Measurements from ENCODE around the gene SNTG2. TPM values are rescaled to one million over a fixed set of nuclear protein-coding genes. Genes with fewer than 3 reads are reported as not detected.

The SNTG2 gene
- total and polyA plus RNA-seq, 4 donors = 4.5 to 7.0 TPM; not detected in 2

GRCh38 chr2:1186421-1186820, 235.8 kb downstream of the SNTG2 start:
- no peaks in the 10 kb centered on the region for H3K36me3 ChIP-seq (ENCODE audit: control insufficient read depth in 1 of 2, insufficient read depth in 2 of 2, low read length in 1 of 2)
- intact Hi-C loops (cut with DNase I) = no loop called here
- DNase-seq (no peak), ATAC-seq (ENCODE audit: low FRiP score) (no peak)
- 56 to 60% methylated on average over 2 of the region's 2 CpGs for WGBS, 2 donors
- H3K4me1 ChIP-seq (ENCODE audit: control insufficient read depth in 1 of 2, insufficient read depth in 2 of 2, low read length in 2 of 2) = no peaks in the 10 kb centered on the region
- no peak overlapping the region for H3K4me3 ChIP-seq (ENCODE audit: low read length in 2 of 2)
- H3K27me3 ChIP-seq (ENCODE audit: control insufficient read depth in 1 of 2, insufficient read depth in 2 of 2, low read length in 1 of 2) = no peaks in the 10 kb centered on the region
- no peak overlapping the region for H3K27ac ChIP-seq (ENCODE audit: low read depth in 1 of 2, low read length in 2 of 2)
- H3K9me3 ChIP-seq (ENCODE audit: control insufficient read depth, low read length) = peaks cover 1% of the 10 kb centered on the region

GRCh38 chr2:1187189-1187588, 236.5 kb downstream of the SNTG2 start:
- Histone ChIP-seq H3K9me3 (ENCODE audit: control insufficient read depth, low read length) (peaks cover 1% of the 10 kb centered on the region), H3K27ac (ENCODE audit: low read depth in 1 of 2, low read length in 2 of 2) (no peak overlapping the region), H3K36me3 (ENCODE audit: control insufficient read depth in 1 of 2, insufficient read depth in 2 of 2, low read length in 1 of 2) (no peaks in the 10 kb centered on the region), H3K27me3 (ENCODE audit: control insufficient read depth in 1 of 2, insufficient read depth in 2 of 2, low read length in 1 of 2) (no peaks in the 10 kb centered on the region), H3K4me1 (ENCODE audit: control insufficient read depth in 1 of 2, insufficient read depth in 2 of 2, low read length in 2 of 2) (no peaks in the 10 kb centered on the region), H3K4me3 (ENCODE audit: low read length in 2 of 2) (no peak overlapping the region)
- intact Hi-C loops (cut with DNase I) = no loop called here
- 71 to 75% methylated on average over 3 of the region's 3 CpGs for WGBS, 2 donors
- ATAC-seq (ENCODE audit: low FRiP score) (no peak), DNase-seq (no peak)

- DNase-seq (no peak), ATAC-seq (ENCODE audit: low FRiP score) (no peak)
- Histone ChIP-seq H3K27ac (ENCODE audit: low read depth in 1 of 2, low read length in 2 of 2) (no peak overlapping the region), H3K9me3 (ENCODE audit: control insufficient read depth, low read length) (no peaks in the 10 kb centered on the region), H3K36me3 (ENCODE audit: control insufficient read depth in 1 of 2, insufficient read depth in 2 of 2, low read length in 1 of 2) (no peaks in the 10 kb centered on the region), H3K4me3 (ENCODE audit: low read length in 2 of 2) (no peak overlapping the region), H3K4me1 (ENCODE audit: control insufficient read depth in 1 of 2, insufficient read depth in 2 of 2, low read length in 2 of 2) (no peaks in the 10 kb centered on the region), H3K27me3 (ENCODE audit: control insufficient read depth in 1 of 2, insufficient read depth in 2 of 2, low read length in 1 of 2) (no peaks in the 10 kb centered on the region)
- WGBS, 2 donors = 56 to 65% methylated on average over 5 of the region's 5 CpGs
- intact Hi-C loops (cut with DNase I) = no loop called here
Measured at GRCh38 chr2:1192121-1192520, 241.5 kb downstream of the SNTG2 start.

- ATAC-seq (ENCODE audit: low FRiP score) (no peak), DNase-seq (no peak)
- Histone ChIP-seq H3K36me3 (ENCODE audit: control insufficient read depth in 1 of 2, insufficient read depth in 2 of 2, low read length in 1 of 2) (no peaks in the 10 kb centered on the region), H3K4me1 (ENCODE audit: control insufficient read depth in 1 of 2, insufficient read depth in 2 of 2, low read length in 2 of 2) (no peaks in the 10 kb centered on the region), H3K27me3 (ENCODE audit: control insufficient read depth in 1 of 2, insufficient read depth in 2 of 2, low read length in 1 of 2) (no peaks in the 10 kb centered on the region), H3K9me3 (ENCODE audit: control insufficient read depth, low read length) (peaks cover 2% of the 10 kb centered on the region), H3K27ac (ENCODE audit: low read depth in 1 of 2, low read length in 2 of 2) (no peak overlapping the region), H3K4me3 (ENCODE audit: low read length in 2 of 2) (no peak overlapping the region)
- WGBS, 2 donors = 33 to 38% methylated on average over 2 of the region's 2 CpGs
- intact Hi-C loops (cut with DNase I) = no loop called here
Measured at GRCh38 chr2:1193801-1194200, 243.2 kb downstream of the SNTG2 start.

- Histone ChIP-seq H3K36me3 (ENCODE audit: control insufficient read depth in 1 of 2, insufficient read depth in 2 of 2, low read length in 1 of 2) (no peaks in the 10 kb centered on the region), H3K4me1 (ENCODE audit: control insufficient read depth in 1 of 2, insufficient read depth in 2 of 2, low read length in 2 of 2) (no peaks in the 10 kb centered on the region), H3K27ac (ENCODE audit: low read depth in 1 of 2, low read length in 2 of 2) (no peak overlapping the region), H3K4me3 (ENCODE audit: low read length in 2 of 2) (no peak overlapping the region), H3K27me3 (ENCODE audit: control insufficient read depth in 1 of 2, insufficient read depth in 2 of 2, low read length in 1 of 2) (no peaks in the 10 kb centered on the region), H3K9me3 (ENCODE audit: control insufficient read depth, low read length) (no peaks in the 10 kb centered on the region)
- 70 to 71% methylated on average over 6 of the region's 6 CpGs for WGBS, 2 donors
- ATAC-seq (ENCODE audit: low FRiP score) (no peak), DNase-seq (no peak)
- intact Hi-C loops (cut with DNase I) = no loop called here
Measured at GRCh38 chr2:1203772-1204171, 253.1 kb downstream of the SNTG2 start.

GRCh38 chr2:1205853-1206252, 255.2 kb downstream of the SNTG2 start:
- peaks cover 0 to 1% of the 10 kb centered on the region in 2 donors for H3K27me3 ChIP-seq (ENCODE audit: control insufficient read depth in 1 of 2, insufficient read depth in 2 of 2, low read length in 1 of 2)
- H3K9me3 ChIP-seq (ENCODE audit: control insufficient read depth, low read length) = no peaks in the 10 kb centered on the region
- ATAC-seq (ENCODE audit: low FRiP score) (no peak), DNase-seq (no peak)
- 74 to 79% methylated on average over 3 of the region's 3 CpGs for WGBS, 2 donors
- intact Hi-C loops (cut with DNase I) = no loop called here
- H3K4me1 ChIP-seq (ENCODE audit: control insufficient read depth in 1 of 2, insufficient read depth in 2 of 2, low read length in 2 of 2) = no peaks in the 10 kb centered on the region
- no peak overlapping the region for H3K4me3 ChIP-seq (ENCODE audit: low read length in 2 of 2)
- no peak overlapping the region for H3K27ac ChIP-seq (ENCODE audit: low read depth in 1 of 2, low read length in 2 of 2)
- no peaks in the 10 kb centered on the region for H3K36me3 ChIP-seq (ENCODE audit: control insufficient read depth in 1 of 2, insufficient read depth in 2 of 2, low read length in 1 of 2)

- Histone ChIP-seq H3K36me3 (ENCODE audit: control insufficient read depth in 1 of 2, insufficient read depth in 2 of 2, low read length in 1 of 2) (no peaks in the 10 kb centered on the region), H3K4me1 (ENCODE audit: control insufficient read depth in 1 of 2, insufficient read depth in 2 of 2, low read length in 2 of 2) (no peaks in the 10 kb centered on the region), H3K4me3 (ENCODE audit: low read length in 2 of 2) (no peak overlapping the region), H3K9me3 (ENCODE audit: control insufficient read depth, low read length) (no peaks in the 10 kb centered on the region), H3K27me3 (ENCODE audit: control insufficient read depth in 1 of 2, insufficient read depth in 2 of 2, low read length in 1 of 2) (peaks cover 0 to 1% of the 10 kb centered on the region in 2 donors), H3K27ac (ENCODE audit: low read depth in 1 of 2, low read length in 2 of 2) (no peak overlapping the region)
- ATAC-seq (ENCODE audit: low FRiP score) = no peak
- DNase-seq = no peak
- WGBS, 2 donors = 88 to 90% methylated on average over 20 of the region's 20 CpGs
- intact Hi-C loops (cut with DNase I) = no loop called here
Measured at GRCh38 chr2:1207962-1208510, 257.4 kb downstream of the SNTG2 start.

GRCh38 chr2:1208522-1208921, 257.9 kb downstream of the SNTG2 start:
- H3K4me1 ChIP-seq (ENCODE audit: control insufficient read depth in 1 of 2, insufficient read depth in 2 of 2, low read length in 2 of 2) = no peaks in the 10 kb centered on the region
- ATAC-seq (ENCODE audit: low FRiP score) = no peak
- H3K27ac ChIP-seq (ENCODE audit: low read depth in 1 of 2, low read length in 2 of 2) = no peak overlapping the region
- H3K9me3 ChIP-seq (ENCODE audit: control insufficient read depth, low read length) = peaks cover 2% of the 10 kb centered on the region
- no peak for DNase-seq
- peaks cover 0 to 1% of the 10 kb centered on the region in 2 donors for H3K27me3 ChIP-seq (ENCODE audit: control insufficient read depth in 1 of 2, insufficient read depth in 2 of 2, low read length in 1 of 2)
- intact Hi-C loops (cut with DNase I) = no loop called here
- WGBS, 2 donors = 75 to 81% methylated on average over 18 of the region's 18 CpGs
- H3K36me3 ChIP-seq (ENCODE audit: control insufficient read depth in 1 of 2, insufficient read depth in 2 of 2, low read length in 1 of 2) = no peaks in the 10 kb centered on the region
- no peak overlapping the region for H3K4me3 ChIP-seq (ENCODE audit: low read length in 2 of 2)

GRCh38 chr2:1209246-1209645, 258.6 kb downstream of the SNTG2 start:
- H3K27me3 ChIP-seq (ENCODE audit: control insufficient read depth in 1 of 2, insufficient read depth in 2 of 2, low read length in 1 of 2) = peaks cover 0 to 1% of the 10 kb centered on the region in 2 donors
- H3K36me3 ChIP-seq (ENCODE audit: control insufficient read depth in 1 of 2, insufficient read depth in 2 of 2, low read length in 1 of 2) = no peaks in the 10 kb centered on the region
- no peak overlapping the region for H3K27ac ChIP-seq (ENCODE audit: low read depth in 1 of 2, low read length in 2 of 2)
- peaks cover 2% of the 10 kb centered on the region for H3K9me3 ChIP-seq (ENCODE audit: control insufficient read depth, low read length)
- H3K4me1 ChIP-seq (ENCODE audit: control insufficient read depth in 1 of 2, insufficient read depth in 2 of 2, low read length in 2 of 2) = no peaks in the 10 kb centered on the region
- H3K4me3 ChIP-seq (ENCODE audit: low read length in 2 of 2) = no peak overlapping the region
- no peak for DNase-seq
- 91% methylated on average over 4 of the region's 4 CpGs for WGBS, 2 donors
- intact Hi-C loops (cut with DNase I) = no loop called here
- no peak for ATAC-seq (ENCODE audit: low FRiP score)
